Activated CD4-positive, alpha-beta T cell treated with anti-CD3 and anti-CD28 coated beads for 1 hour (primary cell): ENCODE measurements around the gene PAWR.
"Not testable (repeated sequence)": the region's sequence is repeated elsewhere in the genome, so short reads cannot be mapped to it uniquely, and the experiment has no call there.

Experiments used
- DNase-seq: peaks from one replicate; pipeline ENCODE4 v3.0.0-alpha.2; 2020

Gene PAWR

GRCh38 chr12:79685068-79685467 lies 5.7 kb downstream of the PAWR start:
- no peak for DNase-seq

- not testable (repeated sequence) for DNase-seq
Observed at GRCh38 chr12:79684338-79684737, 6.4 kb downstream of the PAWR start.

- DNase-seq = no peak
Observed at GRCh38 chr12:79682593-79682992, 8.2 kb downstream of the PAWR start.

- no peak for DNase-seq
Observed at GRCh38 chr12:79681008-79681590, 9.7 kb downstream of the PAWR start.

GRCh38 chr12:79680051-79680450 lies 10.7 kb downstream of the PAWR start:
- no peak for DNase-seq

GRCh38 chr12:79678306-79678705 lies 12.5 kb downstream of the PAWR start:
- no peak for DNase-seq

- no peak for DNase-seq
Observed at GRCh38 chr12:79677672-79678071, 13.1 kb downstream of the PAWR start.

- DNase-seq = no peak
Observed at GRCh38 chr12:79676579-79676978, 14.2 kb downstream of the PAWR start.

GRCh38 chr12:79674629-79675028 lies 16.1 kb downstream of the PAWR start:
- DNase-seq = no peak

GRCh38 chr12:79673354-79673753 lies 17.4 kb downstream of the PAWR start:
- DNase-seq = no peak

- DNase-seq = no peak
Observed at GRCh38 chr12:79668113-79668512, 22.7 kb downstream of the PAWR start.

- no peak for DNase-seq
Observed at GRCh38 chr12:79665212-79665887, 25.4 kb downstream of the PAWR start.

GRCh38 chr12:79664518-79664917 lies 26.2 kb downstream of the PAWR start:
- DNase-seq = no peak

GRCh38 chr12:79662046-79662811 lies 28.5 kb downstream of the PAWR start:
- DNase-seq = no peak

- no peak for DNase-seq
Observed at GRCh38 chr12:79661629-79662028, 29.1 kb downstream of the PAWR start.

GRCh38 chr12:79659961-79660431 lies 30.8 kb downstream of the PAWR start:
- DNase-seq = no peak

- no peak for DNase-seq
Observed at GRCh38 chr12:79658221-79658620, 32.5 kb downstream of the PAWR start.

GRCh38 chr12:79657136-79657535 lies 33.6 kb downstream of the PAWR start:
- no peak for DNase-seq

- no peak for DNase-seq
Observed at GRCh38 chr12:79655036-79655435, 35.7 kb downstream of the PAWR start.

- no peak for DNase-seq
Observed at GRCh38 chr12:79652521-79652920, 38.2 kb downstream of the PAWR start.

GRCh38 chr12:79650440-79650839 lies 40.3 kb downstream of the PAWR start:
- DNase-seq = no peak

- DNase-seq = no peak
Observed at GRCh38 chr12:79648881-79649280, 41.9 kb downstream of the PAWR start.

GRCh38 chr12:79646843-79647242 lies 43.9 kb downstream of the PAWR start:
- not testable (repeated sequence) for DNase-seq

GRCh38 chr12:79645235-79645630 lies 45.5 kb downstream of the PAWR start:
- no peak for DNase-seq
